Upper lobe of right lung (tissue), 1 donor: ENCODE measurements around the gene RIMKLA. TPM values are rescaled to one million over a fixed set of nuclear protein-coding genes. Genes with fewer than 3 reads are reported as not detected.

Experiments
- ATAC-seq: fragments of 200-7000 bp; cut with Tn5 transposase; one replicate; pipeline ENCODE4 v1.9.1; 2020; ENCODE audit warnings: mild to moderate bottlenecking, moderate library complexity
- DNase-seq: peaks from one replicate; pipeline ENCODE4 v3.0.0-alpha.2; 2020
- H3K27ac ChIP-seq: fragments of 200-600 bp; one replicate; pipeline ENCODE4 v1.8.0; 2022
- H3K27me3 ChIP-seq: fragments of 200-600 bp; one replicate; pipeline ENCODE4 v1.8.0; 2022; ENCODE audit warnings: mild to moderate bottlenecking
- H3K36me3 ChIP-seq: fragments of 200-600 bp; one replicate; pipeline ENCODE4 v1.8.0; 2022
- H3K4me1 ChIP-seq: fragments of 200-600 bp; one replicate; pipeline ENCODE4 v1.8.0; 2022
- H3K4me3 ChIP-seq: fragments of 200-600 bp; one replicate; pipeline ENCODE4 v1.8.0; 2022; ENCODE audit warnings: mild to moderate bottlenecking
- H3K9me3 ChIP-seq: fragments of 200-600 bp; one replicate; pipeline ENCODE4 v1.8.0; 2022
- CTCF ChIP-seq: fragments of 200-600 bp; IDR thresholded peaks from one replicate; pipeline ENCODE4 v1.8.0; 2022; ENCODE audit warnings: antibody characterized with exemption
- intact Hi-C: fragments of 100-400 bp; cut with DNase I; formaldehyde crosslinking; loops from one replicate; pipeline ENCODE4 v1.11.0; 2022
- total RNA-seq: library from RNA; stranded (reverse); fragmentation: NEBNext Ultra II Directional; extraction: Animal tissue kit (Norgen Biotek cat#: 25700); gene quantifications from one replicate; pipeline ENCODE4 v1.2.1, GENCODE V29; 2021
- donor health status: DM: no; HTN: yes; CAD: no; lungs with severe emphysema.

The RIMKLA gene
- total RNA-seq, 1 donor from 2014 or later: 10.4 TPM

- intact Hi-C loops: no loop called here
- TF ChIP-seq CTCF: no peak
- no peaks in the 10 kb centered on the region for H3K36me3 ChIP-seq
- no peak for ATAC-seq
- peaks cover 3% of the 10 kb centered on the region for H3K4me1 ChIP-seq
- H3K9me3 ChIP-seq: no peaks in the 10 kb centered on the region
- no peak overlapping the region for H3K27ac ChIP-seq
- peaks cover 17% of the 10 kb centered on the region for H3K27me3 ChIP-seq
- no peak for DNase-seq
- peak overlapping the region; percentile 66 for H3K4me3 ChIP-seq
Measured at GRCh38 chr1:42381280-42381673, 685 bp downstream of the RIMKLA start.

DNA sequence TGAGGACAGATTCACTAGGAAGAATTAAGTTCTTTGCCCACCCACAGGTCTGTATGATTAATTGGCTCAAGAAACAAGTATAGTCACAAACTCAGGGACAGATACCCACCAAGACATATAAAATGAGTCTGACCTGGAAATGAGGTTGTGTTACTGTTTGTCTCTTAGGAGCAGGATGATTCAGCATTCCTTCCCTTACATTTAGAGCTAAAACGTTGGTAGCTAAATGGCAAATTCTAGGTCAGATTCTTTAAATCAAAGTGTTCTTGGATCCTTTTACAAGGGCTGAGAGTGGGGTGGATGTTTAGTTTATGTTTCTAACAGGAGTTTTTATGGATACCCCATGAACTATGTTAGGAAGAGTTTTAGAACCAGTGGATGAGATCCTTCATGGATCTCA is 4.7 kb downstream of the RIMKLA start:
- Histone ChIP-seq H3K9me3 (no peaks in the 10 kb centered on the region), H3K27me3 (peaks cover 17% of the 10 kb centered on the region), H3K27ac (no peak overlapping the region), H3K36me3 (no peaks in the 10 kb centered on the region), H3K4me1 (peaks cover 3% of the 10 kb centered on the region), H3K4me3 (no peak overlapping the region)
- TF ChIP-seq CTCF: no peak
- ATAC-seq (no peak), DNase-seq (no peak)
- intact Hi-C loops: no loop called here

DNA sequence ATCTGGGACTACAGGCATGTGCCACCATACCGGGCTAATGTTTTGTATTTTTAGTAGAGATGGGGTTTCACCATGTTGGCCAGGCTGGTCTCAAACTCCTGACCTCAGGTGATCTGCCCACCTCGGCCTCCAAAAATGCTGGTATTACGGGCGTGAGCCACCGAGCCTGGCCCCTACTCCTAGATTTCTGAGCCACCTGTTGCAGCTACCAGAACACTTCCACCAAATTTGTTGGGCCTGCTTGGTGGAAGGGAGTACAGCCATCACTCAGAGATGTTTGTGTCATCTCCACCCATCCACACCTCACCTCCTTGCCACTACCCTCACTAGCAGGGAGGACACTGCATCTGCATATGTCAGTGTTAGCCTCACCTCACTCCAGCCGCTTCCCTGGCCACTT is 5.5 kb downstream of the RIMKLA start:
- no peak for ATAC-seq
- no peak overlapping the region for H3K27ac ChIP-seq
- DNase-seq: no peak
- no peak overlapping the region for H3K4me3 ChIP-seq
- peaks cover 16% of the 10 kb centered on the region for H3K27me3 ChIP-seq
- H3K9me3 ChIP-seq: no peaks in the 10 kb centered on the region
- intact Hi-C loops: no loop called here
- no peaks in the 10 kb centered on the region for H3K36me3 ChIP-seq
- no peak for TF ChIP-seq CTCF
- H3K4me1 ChIP-seq: peaks cover 1% of the 10 kb centered on the region

- intact Hi-C loops: no loop called here
- no peak for DNase-seq
- no peaks in the 10 kb centered on the region for H3K27me3 ChIP-seq
- no peak for ATAC-seq
- H3K4me3 ChIP-seq: no peak overlapping the region
- no peaks in the 10 kb centered on the region for H3K9me3 ChIP-seq
- no peak overlapping the region for H3K27ac ChIP-seq
- no peaks in the 10 kb centered on the region for H3K4me1 ChIP-seq
- no peak for TF ChIP-seq CTCF
- H3K36me3 ChIP-seq: no peaks in the 10 kb centered on the region
Measured at GRCh38 chr1:42392255-42392654, 11.7 kb downstream of the RIMKLA start.

DNA sequence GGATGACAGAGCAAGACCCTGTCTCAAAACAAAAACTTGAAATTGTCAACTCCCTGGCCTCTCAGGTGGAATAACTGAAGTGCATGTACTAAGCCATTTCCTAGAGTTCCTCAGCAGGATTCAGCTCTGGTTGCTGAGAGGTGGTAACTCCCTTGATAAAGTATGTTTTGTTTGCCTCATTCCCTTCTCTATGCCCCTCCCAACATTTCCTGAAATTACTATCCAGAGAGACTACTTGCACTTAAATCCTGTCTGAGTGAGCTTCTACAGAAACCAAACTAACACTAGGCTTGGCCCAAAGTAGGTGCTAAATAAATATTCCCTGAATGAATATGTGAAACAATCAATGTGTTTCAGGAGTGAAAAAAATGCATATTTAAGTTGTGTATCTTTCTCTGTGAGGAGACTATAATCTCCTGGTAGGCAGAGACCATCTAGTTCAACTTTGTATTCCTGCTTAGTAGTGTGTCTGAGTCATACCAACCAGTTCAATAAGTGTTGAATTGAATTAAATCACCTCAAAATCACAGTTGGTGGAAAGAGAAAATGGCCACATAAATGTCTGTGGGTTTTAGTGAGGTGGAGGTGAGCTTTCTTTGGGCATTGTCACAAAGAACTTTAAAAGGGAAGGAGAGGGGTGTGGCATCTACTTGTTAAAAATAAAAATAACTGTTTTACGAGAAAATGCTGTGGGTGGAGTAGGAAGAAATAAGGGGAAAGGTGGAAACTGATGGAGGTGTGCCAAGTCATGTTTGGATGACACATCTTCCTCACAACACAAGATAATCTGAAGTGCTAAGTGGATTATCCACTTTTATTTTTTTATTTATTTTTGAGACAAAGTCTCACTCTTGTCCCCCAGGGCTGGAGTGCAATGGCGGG is 12.6 kb downstream of the RIMKLA start:
- TF ChIP-seq CTCF: no peak
- ATAC-seq: no peak
- no peak for DNase-seq
- Histone ChIP-seq H3K9me3 (no peaks in the 10 kb centered on the region), H3K36me3 (no peaks in the 10 kb centered on the region), H3K4me3 (no peak overlapping the region), H3K4me1 (no peaks in the 10 kb centered on the region), H3K27me3 (no peaks in the 10 kb centered on the region), H3K27ac (no peak overlapping the region)
- intact Hi-C loops: no loop called here
